ENCODE results near the gene SLC8A3.

DNA sequence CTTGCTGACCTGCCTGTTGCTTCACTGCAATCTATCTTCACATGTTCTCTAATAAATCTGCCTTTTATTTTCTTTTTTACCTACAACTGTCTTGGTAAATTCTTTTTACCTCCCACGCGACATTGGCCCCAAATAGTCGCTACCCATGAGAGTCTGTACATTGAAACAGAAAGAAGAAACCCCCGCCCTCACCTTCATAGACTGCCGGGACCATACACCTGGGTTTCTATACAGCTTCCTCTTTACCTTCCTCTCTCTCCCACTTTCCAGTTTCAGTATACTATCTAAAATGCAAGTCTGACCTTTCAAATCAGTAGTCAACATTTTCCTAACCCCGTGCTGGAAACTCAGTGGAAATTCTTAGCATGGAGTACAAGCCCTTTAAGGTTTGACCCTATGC, 4.8 kb downstream of the SLC8A3 start:
- TF ChIP-seq, protein P1, sequence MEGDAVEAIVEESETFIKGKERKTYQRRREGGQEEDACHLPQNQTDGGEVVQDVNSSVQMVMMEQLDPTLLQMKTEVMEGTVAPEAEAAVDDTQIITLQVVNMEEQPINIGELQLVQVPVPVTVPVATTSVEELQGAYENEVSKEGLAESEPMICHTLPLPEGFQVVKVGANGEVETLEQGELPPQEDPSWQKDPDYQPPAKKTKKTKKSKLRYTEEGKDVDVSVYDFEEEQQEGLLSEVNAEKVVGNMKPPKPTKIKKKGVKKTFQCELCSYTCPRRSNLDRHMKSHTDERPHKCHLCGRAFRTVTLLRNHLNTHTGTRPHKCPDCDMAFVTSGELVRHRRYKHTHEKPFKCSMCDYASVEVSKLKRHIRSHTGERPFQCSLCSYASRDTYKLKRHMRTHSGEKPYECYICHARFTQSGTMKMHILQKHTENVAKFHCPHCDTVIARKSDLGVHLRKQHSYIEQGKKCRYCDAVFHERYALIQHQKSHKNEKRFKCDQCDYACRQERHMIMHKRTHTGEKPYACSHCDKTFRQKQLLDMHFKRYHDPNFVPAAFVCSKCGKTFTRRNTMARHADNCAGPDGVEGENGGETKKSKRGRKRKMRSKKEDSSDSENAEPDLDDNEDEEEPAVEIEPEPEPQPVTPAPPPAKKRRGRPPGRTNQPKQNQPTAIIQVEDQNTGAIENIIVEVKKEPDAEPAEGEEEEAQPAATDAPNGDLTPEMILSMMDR (IDR thresholded peaks at IDR 0.05): no peak
- no peak for TF ChIP-seq POLR2A (IDR thresholded peaks at IDR 0.05)
